ENCODE data around the gene PLCB4. TPM values are rescaled to one million over a fixed set of nuclear protein-coding genes. Genes with fewer than 3 reads are reported as not detected.

Gene PLCB4
- total RNA-seq, 6 experiments from 2014 or later: 71.8 to 95.7 (median 79.1) TPM

DNA sequence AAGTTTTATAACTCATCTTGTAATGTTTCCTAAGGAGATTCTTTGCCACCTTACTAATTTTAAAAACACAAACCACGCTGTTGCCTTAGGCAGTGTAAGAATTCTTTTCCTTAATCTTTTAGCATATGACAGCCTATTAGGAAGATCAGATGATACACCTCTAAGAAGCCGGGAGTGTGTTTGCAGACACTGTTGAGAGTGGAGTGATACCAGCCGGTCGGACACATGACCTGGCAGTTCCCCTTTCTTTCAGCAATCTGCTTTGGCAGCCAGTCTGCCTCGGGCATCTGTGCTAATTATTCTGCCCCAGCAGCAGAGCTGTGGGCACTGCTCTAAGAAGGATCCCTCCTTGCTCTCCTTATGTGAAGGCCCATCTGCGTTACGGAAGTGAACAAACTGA is 50.9 kb downstream of the PLCB4 start:
- Mint-ChIP-seq H3K4me1 (ENCODE audit: low read depth) (peaks cover 41% of the 10 kb centered on the region), H3K9me3 (no peaks in the 10 kb centered on the region), H3K27ac (no peak overlapping the region), H3K4me3 (peak overlapping the region; percentile 11; the same call in 1 of the 2 replicates), H3K27me3 (ENCODE audit: insufficient read depth) (peaks cover 7% of the 10 kb centered on the region), H3K36me3 (ENCODE audit: low read depth) (peaks cover 21% of the 10 kb centered on the region)
- TF ChIP-seq, protein P1, sequence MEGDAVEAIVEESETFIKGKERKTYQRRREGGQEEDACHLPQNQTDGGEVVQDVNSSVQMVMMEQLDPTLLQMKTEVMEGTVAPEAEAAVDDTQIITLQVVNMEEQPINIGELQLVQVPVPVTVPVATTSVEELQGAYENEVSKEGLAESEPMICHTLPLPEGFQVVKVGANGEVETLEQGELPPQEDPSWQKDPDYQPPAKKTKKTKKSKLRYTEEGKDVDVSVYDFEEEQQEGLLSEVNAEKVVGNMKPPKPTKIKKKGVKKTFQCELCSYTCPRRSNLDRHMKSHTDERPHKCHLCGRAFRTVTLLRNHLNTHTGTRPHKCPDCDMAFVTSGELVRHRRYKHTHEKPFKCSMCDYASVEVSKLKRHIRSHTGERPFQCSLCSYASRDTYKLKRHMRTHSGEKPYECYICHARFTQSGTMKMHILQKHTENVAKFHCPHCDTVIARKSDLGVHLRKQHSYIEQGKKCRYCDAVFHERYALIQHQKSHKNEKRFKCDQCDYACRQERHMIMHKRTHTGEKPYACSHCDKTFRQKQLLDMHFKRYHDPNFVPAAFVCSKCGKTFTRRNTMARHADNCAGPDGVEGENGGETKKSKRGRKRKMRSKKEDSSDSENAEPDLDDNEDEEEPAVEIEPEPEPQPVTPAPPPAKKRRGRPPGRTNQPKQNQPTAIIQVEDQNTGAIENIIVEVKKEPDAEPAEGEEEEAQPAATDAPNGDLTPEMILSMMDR (IDR thresholded peaks at IDR 0.05): no peak
- peak; percentile 35 for DNase-seq

DNA sequence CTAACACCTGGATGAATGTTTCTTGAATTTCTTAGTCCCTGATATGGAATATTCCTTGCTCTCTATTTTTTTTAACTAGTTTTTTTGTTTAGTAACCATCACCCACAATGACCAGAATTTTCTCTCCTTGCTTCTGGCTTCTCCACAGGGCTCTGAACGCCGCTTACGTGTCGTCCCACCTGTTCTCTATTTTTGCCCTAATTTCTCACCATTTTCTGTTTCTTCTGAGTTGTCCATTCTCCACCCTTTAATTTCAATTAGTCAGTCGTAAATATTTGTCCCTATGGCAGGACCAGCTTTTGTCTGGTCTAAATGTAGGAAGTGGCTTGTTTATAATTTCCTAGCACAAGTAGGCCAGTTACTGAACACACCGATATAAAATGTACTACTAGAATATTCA is 52.3 kb downstream of the PLCB4 start:
- TF ChIP-seq, protein P1 (IDR thresholded peaks at IDR 0.05): no peak
- Mint-ChIP-seq H3K27ac (peak overlapping the region; percentile 45), H3K4me3 (no peak overlapping the region), H3K9me3 (no peaks in the 10 kb centered on the region), H3K27me3 (ENCODE audit: insufficient read depth) (peaks cover 7% of the 10 kb centered on the region), H3K36me3 (ENCODE audit: low read depth) (peaks cover 21% of the 10 kb centered on the region), H3K4me1 (ENCODE audit: low read depth) (peaks cover 46% of the 10 kb centered on the region)
- DNase-seq: no peak

DNA sequence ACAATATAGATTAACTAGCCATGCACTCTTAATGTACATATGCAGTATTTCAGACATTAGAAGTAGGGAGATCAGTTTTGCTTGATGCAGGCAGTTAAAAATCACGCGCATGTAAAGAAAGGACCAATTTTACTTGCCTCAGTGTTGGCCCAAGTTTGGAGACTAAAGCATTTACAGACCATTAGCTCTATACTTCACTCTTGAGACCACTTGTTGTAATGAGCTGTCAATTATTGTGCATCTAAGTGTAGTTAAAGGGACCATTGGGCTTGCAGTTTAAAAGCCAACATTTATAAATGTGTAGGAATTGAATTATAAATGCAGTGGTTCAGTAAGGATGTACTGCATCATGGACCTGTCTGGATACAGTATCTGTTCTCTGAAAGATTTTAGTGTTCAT is 53.7 kb downstream of the PLCB4 start:
- Mint-ChIP-seq H3K36me3 (ENCODE audit: low read depth) (peaks cover 16% of the 10 kb centered on the region), H3K27ac (no peak overlapping the region), H3K27me3 (ENCODE audit: insufficient read depth) (peaks cover 7% of the 10 kb centered on the region), H3K4me3 (no peak overlapping the region), H3K9me3 (no peaks in the 10 kb centered on the region), H3K4me1 (ENCODE audit: low read depth) (peaks cover 41% of the 10 kb centered on the region)
- TF ChIP-seq, protein P1 (IDR thresholded peaks at IDR 0.05): no peak
- no peak for DNase-seq

DNA sequence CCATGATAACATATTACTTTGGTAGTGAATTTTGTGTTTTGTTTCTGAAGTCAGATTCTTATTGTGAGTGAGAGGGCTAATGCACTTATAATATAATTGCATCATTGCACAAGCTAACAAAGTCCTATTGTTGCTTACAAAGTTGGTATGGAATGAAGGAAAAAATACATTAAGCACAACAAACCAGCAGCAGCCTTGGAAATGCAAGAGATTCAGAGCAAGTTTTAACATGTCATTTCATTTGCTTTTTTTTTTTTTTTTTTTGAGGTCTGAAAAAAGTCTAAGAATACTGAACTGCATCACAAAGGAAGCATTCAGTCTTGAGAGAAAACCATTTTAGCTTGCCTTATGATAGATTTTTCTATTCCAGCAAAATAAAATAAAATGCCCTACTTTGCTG is 57.6 kb downstream of the PLCB4 start:
- H3K36me3 Mint-ChIP-seq (ENCODE audit: low read depth): peaks cover 34% of the 10 kb centered on the region
- TF ChIP-seq, protein P1 (IDR thresholded peaks at IDR 0.05): no peak
- peak overlapping the region; percentile 4; the same call in 1 of the 2 replicates for H3K27ac Mint-ChIP-seq
- H3K4me3 Mint-ChIP-seq: no peak overlapping the region
- peaks cover 6% of the 10 kb centered on the region for H3K9me3 Mint-ChIP-seq
- no peak for DNase-seq
- H3K4me1 Mint-ChIP-seq (ENCODE audit: low read depth): peaks cover 45% of the 10 kb centered on the region
- no peaks in the 10 kb centered on the region; the same call in 1 of the 2 replicates for H3K27me3 Mint-ChIP-seq (ENCODE audit: insufficient read depth)

DNA sequence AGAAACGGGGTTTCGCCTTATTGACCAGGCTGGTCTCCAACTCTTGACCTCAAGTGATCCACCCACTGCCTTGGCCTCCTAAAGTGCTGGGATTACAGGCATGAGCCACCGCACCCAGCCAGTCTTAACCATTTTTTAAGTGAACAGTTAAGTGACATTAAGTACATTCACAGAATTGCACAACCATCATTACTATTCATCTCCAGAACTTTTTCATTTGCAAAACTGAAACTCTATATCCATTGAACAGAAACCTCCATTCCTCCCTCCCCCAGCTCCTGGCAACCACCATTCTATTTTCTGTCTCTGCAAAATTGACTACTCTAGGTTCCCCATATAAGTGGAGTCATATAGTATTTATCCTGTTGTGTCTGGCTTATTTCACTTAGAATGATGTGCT is 59.7 kb downstream of the PLCB4 start:
- Mint-ChIP-seq H3K27ac (no peak overlapping the region), H3K4me1 (ENCODE audit: low read depth) (peaks cover 45% of the 10 kb centered on the region), H3K9me3 (peaks cover 20% of the 10 kb centered on the region), H3K36me3 (ENCODE audit: low read depth) (peaks cover 55% of the 10 kb centered on the region), H3K27me3 (ENCODE audit: insufficient read depth) (no peaks in the 10 kb centered on the region; the same call in 1 of the 2 replicates), H3K4me3 (no peak overlapping the region)
- no peak for DNase-seq
- TF ChIP-seq, protein P1 (IDR thresholded peaks at IDR 0.05): no peak

DNA sequence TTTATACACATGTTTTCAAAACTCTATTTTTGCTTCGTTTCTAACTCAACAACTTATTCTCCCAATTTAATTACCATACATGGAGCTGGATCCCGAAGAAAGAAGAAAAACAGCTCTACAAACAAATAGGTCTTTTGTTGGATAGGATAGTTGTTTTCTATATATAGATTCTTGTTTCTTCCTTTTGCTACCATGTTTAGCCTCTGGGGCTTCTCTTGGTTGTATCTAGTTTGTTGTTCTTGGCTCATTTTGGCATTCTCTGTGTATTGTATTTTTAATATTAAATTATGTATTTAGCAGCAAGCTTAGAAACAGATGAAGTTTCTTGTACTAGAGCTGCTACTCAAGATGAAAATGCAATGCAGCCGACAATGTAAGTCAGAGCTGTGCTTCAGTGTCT is 60.9 kb downstream of the PLCB4 start:
- Mint-ChIP-seq H3K4me3 (no peak overlapping the region), H3K9me3 (peaks cover 20% of the 10 kb centered on the region), H3K36me3 (ENCODE audit: low read depth) (peaks cover 64% of the 10 kb centered on the region), H3K27ac (0 out of 2 replicates have a peak overlapping the region, but pooled peaks have one; percentile 14), H3K4me1 (ENCODE audit: low read depth) (peaks cover 50% of the 10 kb centered on the region), H3K27me3 (ENCODE audit: insufficient read depth) (no peaks in the 10 kb centered on the region; the same call in 1 of the 2 replicates)
- DNase-seq: no peak
- TF ChIP-seq, protein P1 (IDR thresholded peaks at IDR 0.05): no peak

Data from HFFc6 (cell line).